GM12878 (cell line): ENCODE data around the gene VAC14.

Source experiments
- BMI1 ChIP-seq: fragments of 450-650 bp; IDR thresholded peaks from 2 replicates; pipeline ENCODE4 v1.6.1; 2016; ENCODE audit warnings: mild to moderate bottlenecking, moderate library complexity, borderline replicate concordance
- LARP7 ChIP-seq: fragments of 450-650 bp; IDR thresholded peaks from 2 replicates; pipeline ENCODE4 v1.6.1; 2017; ENCODE audit warnings: mild to moderate bottlenecking
- MYC ChIP-seq: IDR thresholded peaks from 2 replicates; pipeline ENCODE4 v1.6.1; 2011; ENCODE audit warnings: mild to moderate bottlenecking, low read length, moderate library complexity, inconsistent platforms; ENCODE audit not compliant: insufficient read depth, insufficient replicate concordance, insufficient read length, severe bottlenecking

DNA sequence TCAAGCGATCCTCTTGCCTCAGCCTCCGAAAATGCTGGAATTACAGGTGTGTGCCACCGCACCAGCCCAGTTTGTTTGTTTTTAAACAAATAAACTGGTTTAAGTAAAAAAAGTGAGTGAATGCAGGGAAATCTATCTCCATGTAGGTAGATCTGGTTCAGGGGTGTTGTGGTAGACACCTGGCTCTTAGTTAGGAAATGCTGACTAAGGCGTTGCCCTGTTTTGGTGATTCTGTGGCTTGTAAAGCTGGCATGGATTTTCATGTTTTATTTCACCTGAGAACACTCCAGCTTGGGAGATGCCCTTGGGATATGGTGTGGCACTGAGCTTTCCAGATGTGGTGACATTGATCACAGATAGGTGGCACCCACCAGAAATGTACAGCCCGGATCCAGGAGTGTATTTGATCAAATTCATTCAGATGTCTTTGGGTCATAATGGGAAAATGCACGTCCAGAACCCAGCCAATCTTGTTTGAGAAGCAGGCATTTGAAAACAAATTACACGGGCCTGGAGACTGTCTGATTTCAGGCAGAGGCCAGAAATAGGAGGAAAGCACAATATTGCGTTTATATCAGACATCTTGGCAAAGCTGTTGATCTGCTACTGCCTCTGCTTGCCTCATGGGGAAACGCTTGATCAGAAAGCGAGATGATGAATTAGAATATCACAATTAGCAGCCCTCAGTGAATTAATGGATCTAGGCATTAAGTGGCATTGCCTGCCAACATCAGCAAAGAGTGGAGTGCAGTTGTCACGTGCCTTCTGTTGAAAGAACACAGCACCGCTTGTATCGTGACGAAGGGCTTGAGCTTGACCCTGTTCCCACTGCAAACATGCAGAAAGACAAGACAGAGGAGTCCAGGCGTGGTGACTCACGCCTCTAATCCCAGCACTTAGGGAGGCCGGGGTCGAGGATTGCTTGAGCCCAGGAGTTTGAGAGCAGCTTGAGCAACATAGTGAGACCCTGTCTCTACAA lies 161.9 kb downstream of the VAC14 start:
- TF ChIP-seq MYC (no peak), LARP7 (no peak), BMI1 (no peak)
